Neural cell (in vitro differentiated cells): ENCODE measurements around the gene SPOCD1. TPM values are rescaled to one million over a fixed set of nuclear protein-coding genes. Genes with fewer than 3 reads are reported as not detected.

Source experiments
- H2AFZ ChIP-seq: fragments of 200-600, 300-800 bp; sonication (generic), shearing (Covaris generic); 2 replicates; pipeline ENCODE4 v1.6.0; 2014; ENCODE audit warnings: low read depth, mild to moderate bottlenecking, antibody characterized with exemption, low read length, moderate library complexity
- H3F3A ChIP-seq: fragments of 200-600 bp; shearing (Covaris generic); 2 replicates; pipeline ENCODE4 v1.6.1; 2016; ENCODE audit warnings: mild to moderate bottlenecking, moderate library complexity, mixed read lengths, antibody characterized with exemption, low read length; ENCODE audit not compliant: insufficient read depth, poor library complexity, severe bottlenecking
- H3K27ac ChIP-seq: fragments of 200-600, 300-800 bp; sonication (generic), shearing (Covaris generic); 2 replicates; pipeline ENCODE4 v1.5.1; 2014; ENCODE audit warnings: mild to moderate bottlenecking, low read length, moderate library complexity
- H3K27me3 ChIP-seq: fragments of 300-800, 200-600 bp; sonication (generic), shearing (Covaris generic); 2 replicates; pipeline ENCODE4 v1.6.0; 2014; ENCODE audit warnings: mild to moderate bottlenecking, low read depth, low read length, moderate library complexity; ENCODE audit not compliant: insufficient read depth
- H3K36me3 ChIP-seq: fragments of 300-800, 200-600 bp; sonication (generic), shearing (Covaris generic); 2 replicates; pipeline ENCODE4 v1.5.1; 2014; ENCODE audit warnings: mild to moderate bottlenecking, antibody characterized with exemption, low read length, moderate library complexity; ENCODE audit not compliant: insufficient read depth
- H3K4me2 ChIP-seq: fragments of 300-800, 200-600 bp; sonication (generic), shearing (Covaris generic); 2 replicates; pipeline ENCODE4 v1.6.0; 2014; ENCODE audit warnings: mild to moderate bottlenecking, low read length
- H3K4me3 ChIP-seq: fragments of 300-800, 200-600 bp; sonication (generic), shearing (Covaris generic); 2 replicates; pipeline ENCODE4 v1.5.1; 2014; ENCODE audit warnings: mild to moderate bottlenecking, low read length, moderate library complexity
- H3K79me2 ChIP-seq: fragments of 200-600 bp; shearing (Covaris generic); replicated peaks from 2 replicates; pipeline ENCODE4 v1.6.0; 2014; ENCODE audit warnings: mild to moderate bottlenecking, low read length, moderate library complexity; ENCODE audit not compliant: insufficient read depth
- H3K9ac ChIP-seq: fragments of 300-800, 200-600 bp; sonication (generic), shearing (Covaris generic); 2 replicates; pipeline ENCODE4 v1.6.1; 2016; ENCODE audit warnings: mild to moderate bottlenecking, low read length, mixed read lengths
- H3K9me2 ChIP-seq: fragments of 200-600 bp; shearing (Covaris generic); 2 replicates; pipeline ENCODE4 v1.6.1; 2016; ENCODE audit warnings: mild to moderate bottlenecking, low read length, mixed read lengths; ENCODE audit not compliant: insufficient read depth
- H3K9me3 ChIP-seq: fragments of 200-600, 300-800 bp; sonication (generic), shearing (Covaris generic); 2 replicates; pipeline ENCODE4 v1.6.1; 2016; ENCODE audit warnings: mild to moderate bottlenecking, mixed run types, low read length, moderate library complexity, mixed read lengths
- H4K20me1 ChIP-seq: fragments of 200-600 bp; shearing (Covaris generic); 2 replicates; pipeline ENCODE4 v1.6.1; 2016; ENCODE audit warnings: mild to moderate bottlenecking, mixed run types; ENCODE audit not compliant: insufficient read depth
- CTCF ChIP-seq: fragments of 450-650 bp; IDR thresholded peaks from 2 replicates; pipeline ENCODE4 v1.5.1; 2014; ENCODE audit warnings: antibody characterized with exemption, mild to moderate bottlenecking, moderate library complexity; ENCODE audit not compliant: poor library complexity, severe bottlenecking
- EP300 ChIP-seq: fragments of 450-650 bp; conservative IDR thresholded peaks from 2 replicates; pipeline ENCODE4 v1.6.1; 2014; ENCODE audit warnings: antibody characterized with exemption, mild to moderate bottlenecking, moderate library complexity; ENCODE audit not compliant: poor library complexity, severe bottlenecking
- EZH2 ChIP-seq: fragments of 200-600, 300-800 bp; shearing (Covaris generic), sonication (generic); IDR thresholded peaks from 2 replicates; pipeline ENCODE4 v1.6.1; 2014; ENCODE audit warnings: antibody characterized with exemption, low read length, borderline replicate concordance, mild to moderate bottlenecking; ENCODE audit not compliant: insufficient read depth, poor library complexity, severe bottlenecking
- MXI1 ChIP-seq: fragments of 450-650 bp; conservative IDR thresholded peaks from 2 replicates; pipeline ENCODE4 v1.6.1; 2014; ENCODE audit warnings: antibody characterized with exemption, mild to moderate bottlenecking; ENCODE audit not compliant: poor library complexity, severe bottlenecking
- POLR2AphosphoS5 ChIP-seq: IDR thresholded peaks from 2 replicates; pipeline ENCODE4 v1.6.1; 2012
- RAD21 ChIP-seq: fragments of 450-650 bp; conservative IDR thresholded peaks from 2 replicates; pipeline ENCODE4 v1.6.1; 2014; ENCODE audit warnings: antibody characterized with exemption, mild to moderate bottlenecking, moderate library complexity
- SMC3 ChIP-seq: fragments of 450-650 bp; conservative IDR thresholded peaks from 2 replicates; pipeline ENCODE4 v1.6.1; 2014; ENCODE audit warnings: antibody characterized with exemption, mild to moderate bottlenecking, moderate library complexity; ENCODE audit not compliant: poor library complexity
- TAF1 ChIP-seq: IDR thresholded peaks from 2 replicates; pipeline ENCODE4 v1.6.1; 2012; ENCODE audit warnings: low read depth
- polyA plus RNA-seq: library from polyadenylated mRNA; depleted of rRNA; stranded (reverse); fragments of >200 nt; gene quantifications from 2 replicates; pipeline ENCODE4 v1.2.3, GENCODE V29; 2014
- TF ChIP-seq, protein P1 (sequence below): IDR thresholded peaks from 2 replicates; pipeline ENCODE4 v1.6.1; 2012; ENCODE audit warnings: borderline replicate concordance

Gene SPOCD1
- polyA plus RNA-seq, 1 donor from 2014 or later = not detected

GRCh38 chr1:31790140-31790539 is 25.7 kb downstream of the SPOCD1 start:
- no peak overlapping the region for H3K4me2 ChIP-seq
- H3K9me3 ChIP-seq = no peaks in the 10 kb centered on the region
- TF ChIP-seq MXI1 (no peak), TAF1 (no peak), CTCF (no peak), EZH2 (no peak), RAD21 (no peak), SMC3 (no peak), POLR2AphosphoS5 (no peak), EP300 (no peak)
- TF ChIP-seq, protein P1, sequence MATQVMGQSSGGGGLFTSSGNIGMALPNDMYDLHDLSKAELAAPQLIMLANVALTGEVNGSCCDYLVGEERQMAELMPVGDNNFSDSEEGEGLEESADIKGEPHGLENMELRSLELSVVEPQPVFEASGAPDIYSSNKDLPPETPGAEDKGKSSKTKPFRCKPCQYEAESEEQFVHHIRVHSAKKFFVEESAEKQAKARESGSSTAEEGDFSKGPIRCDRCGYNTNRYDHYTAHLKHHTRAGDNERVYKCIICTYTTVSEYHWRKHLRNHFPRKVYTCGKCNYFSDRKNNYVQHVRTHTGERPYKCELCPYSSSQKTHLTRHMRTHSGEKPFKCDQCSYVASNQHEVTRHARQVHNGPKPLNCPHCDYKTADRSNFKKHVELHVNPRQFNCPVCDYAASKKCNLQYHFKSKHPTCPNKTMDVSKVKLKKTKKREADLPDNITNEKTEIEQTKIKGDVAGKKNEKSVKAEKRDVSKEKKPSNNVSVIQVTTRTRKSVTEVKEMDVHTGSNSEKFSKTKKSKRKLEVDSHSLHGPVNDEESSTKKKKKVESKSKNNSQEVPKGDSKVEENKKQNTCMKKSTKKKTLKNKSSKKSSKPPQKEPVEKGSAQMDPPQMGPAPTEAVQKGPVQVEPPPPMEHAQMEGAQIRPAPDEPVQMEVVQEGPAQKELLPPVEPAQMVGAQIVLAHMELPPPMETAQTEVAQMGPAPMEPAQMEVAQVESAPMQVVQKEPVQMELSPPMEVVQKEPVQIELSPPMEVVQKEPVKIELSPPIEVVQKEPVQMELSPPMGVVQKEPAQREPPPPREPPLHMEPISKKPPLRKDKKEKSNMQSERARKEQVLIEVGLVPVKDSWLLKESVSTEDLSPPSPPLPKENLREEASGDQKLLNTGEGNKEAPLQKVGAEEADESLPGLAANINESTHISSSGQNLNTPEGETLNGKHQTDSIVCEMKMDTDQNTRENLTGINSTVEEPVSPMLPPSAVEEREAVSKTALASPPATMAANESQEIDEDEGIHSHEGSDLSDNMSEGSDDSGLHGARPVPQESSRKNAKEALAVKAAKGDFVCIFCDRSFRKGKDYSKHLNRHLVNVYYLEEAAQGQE = no peak
- H3K36me3 ChIP-seq = no peaks in the 10 kb centered on the region
- no peaks in the 10 kb centered on the region for H3K79me2 ChIP-seq
- no peak overlapping the region for H2AFZ ChIP-seq
- H4K20me1 ChIP-seq = no peaks in the 10 kb centered on the region
- no peak overlapping the region for H3K27ac ChIP-seq
- no peaks in the 10 kb centered on the region for H3F3A ChIP-seq
- no peak overlapping the region for H3K9ac ChIP-seq
- no peak overlapping the region for H3K4me3 ChIP-seq
- H3K9me2 ChIP-seq = no peaks in the 10 kb centered on the region
- no peaks in the 10 kb centered on the region for H3K27me3 ChIP-seq

- H3K79me2 ChIP-seq = no peaks in the 10 kb centered on the region
- no peaks in the 10 kb centered on the region for H3K36me3 ChIP-seq
- H3K9me3 ChIP-seq = no peaks in the 10 kb centered on the region
- no peak overlapping the region for H3K27ac ChIP-seq
- no peak overlapping the region for H3K4me2 ChIP-seq
- no peaks in the 10 kb centered on the region for H3K27me3 ChIP-seq
- peak overlapping the region; percentile 72 for H3K4me3 ChIP-seq
- no peaks in the 10 kb centered on the region for H4K20me1 ChIP-seq
- TF ChIP-seq CTCF (peak; percentile 91), RAD21 (peak; percentile 92), SMC3 (peak; percentile 91)
- TF ChIP-seq, protein P1 = no peak
- peak overlapping the region; percentile 70 for H3K9ac ChIP-seq
- no peaks in the 10 kb centered on the region for H3F3A ChIP-seq
- no peaks in the 10 kb centered on the region for H3K9me2 ChIP-seq
- no peak overlapping the region for H2AFZ ChIP-seq
Measured at GRCh38 chr1:31789259-31790065, 26.4 kb downstream of the SPOCD1 start.
